ENCODE results near the gene PLRG1.

DNA sequence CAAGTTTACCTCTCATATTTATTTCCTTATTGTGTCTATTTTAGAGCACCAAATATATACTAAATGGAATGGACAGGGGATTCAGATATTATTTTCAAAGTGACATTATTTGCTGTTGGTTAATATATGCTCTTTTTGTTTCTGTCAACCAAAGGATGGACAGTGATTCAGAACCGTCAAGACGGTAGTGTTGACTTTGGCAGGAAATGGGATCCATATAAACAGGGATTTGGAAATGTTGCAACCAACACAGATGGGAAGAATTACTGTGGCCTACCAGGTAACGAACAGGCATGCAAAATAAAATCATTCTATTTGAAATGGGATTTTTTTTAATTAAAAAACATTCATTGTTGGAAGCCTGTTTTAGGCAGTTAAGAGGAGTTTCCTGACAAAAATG, 18.8 kb upstream of the PLRG1 start:
- TF ChIP-seq, protein P1, sequence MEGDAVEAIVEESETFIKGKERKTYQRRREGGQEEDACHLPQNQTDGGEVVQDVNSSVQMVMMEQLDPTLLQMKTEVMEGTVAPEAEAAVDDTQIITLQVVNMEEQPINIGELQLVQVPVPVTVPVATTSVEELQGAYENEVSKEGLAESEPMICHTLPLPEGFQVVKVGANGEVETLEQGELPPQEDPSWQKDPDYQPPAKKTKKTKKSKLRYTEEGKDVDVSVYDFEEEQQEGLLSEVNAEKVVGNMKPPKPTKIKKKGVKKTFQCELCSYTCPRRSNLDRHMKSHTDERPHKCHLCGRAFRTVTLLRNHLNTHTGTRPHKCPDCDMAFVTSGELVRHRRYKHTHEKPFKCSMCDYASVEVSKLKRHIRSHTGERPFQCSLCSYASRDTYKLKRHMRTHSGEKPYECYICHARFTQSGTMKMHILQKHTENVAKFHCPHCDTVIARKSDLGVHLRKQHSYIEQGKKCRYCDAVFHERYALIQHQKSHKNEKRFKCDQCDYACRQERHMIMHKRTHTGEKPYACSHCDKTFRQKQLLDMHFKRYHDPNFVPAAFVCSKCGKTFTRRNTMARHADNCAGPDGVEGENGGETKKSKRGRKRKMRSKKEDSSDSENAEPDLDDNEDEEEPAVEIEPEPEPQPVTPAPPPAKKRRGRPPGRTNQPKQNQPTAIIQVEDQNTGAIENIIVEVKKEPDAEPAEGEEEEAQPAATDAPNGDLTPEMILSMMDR (optimal IDR thresholded peaks at IDR 0.05 in 1 of 3, IDR thresholded peaks at IDR 0.05 in 1 of 3, conservative IDR thresholded peaks at IDR 0.05 in 1 of 3; ENCODE audit: extremely low read depth in 1 of 3, insufficient read depth in 2 of 3, low read length in 3 of 3), result no peak
- TF ChIP-seq EZH2 (IDR thresholded peaks at IDR 0.05; ENCODE audit: low read length), result no peak
